HPDE6-E6E7 (cell line): Measurements from ENCODE around the gene BCKDHA.

Experiments
- DNase-seq: peaks from one replicate; pipeline ENCODE4 v3.0.0; 2011; ENCODE audit warnings: missing footprints; ENCODE audit errors: extremely low spot score

BCKDHA gene

GRCh38 chr19:41397086-41398049, at the start of gene BCKDHA, which contains the start of gene EXOSC5:
Gene BCKDHA, plus strand, starts transcription at chr19:41397818. Its CDS starts 10 bp downstream, at chr19:41397828.
Gene EXOSC5, minus strand, starts transcription at chr19:41397359. Its CDS starts 31 bp downstream, at chr19:41397328.
- peak; percentile 95 for DNase-seq

GRCh38 chr19:41350735-41351338, 46.8 kb upstream of the BCKDHA start:
- DNase-seq, result no peak

GRCh38 chr19:41351339-41352245, 46.0 kb upstream of the BCKDHA start:
- peak; percentile 39 for DNase-seq

- no peak for DNase-seq
These were observed 45.4 kb upstream of the BCKDHA start for GRCh38 chr19:41352279-41352608.

DNA sequence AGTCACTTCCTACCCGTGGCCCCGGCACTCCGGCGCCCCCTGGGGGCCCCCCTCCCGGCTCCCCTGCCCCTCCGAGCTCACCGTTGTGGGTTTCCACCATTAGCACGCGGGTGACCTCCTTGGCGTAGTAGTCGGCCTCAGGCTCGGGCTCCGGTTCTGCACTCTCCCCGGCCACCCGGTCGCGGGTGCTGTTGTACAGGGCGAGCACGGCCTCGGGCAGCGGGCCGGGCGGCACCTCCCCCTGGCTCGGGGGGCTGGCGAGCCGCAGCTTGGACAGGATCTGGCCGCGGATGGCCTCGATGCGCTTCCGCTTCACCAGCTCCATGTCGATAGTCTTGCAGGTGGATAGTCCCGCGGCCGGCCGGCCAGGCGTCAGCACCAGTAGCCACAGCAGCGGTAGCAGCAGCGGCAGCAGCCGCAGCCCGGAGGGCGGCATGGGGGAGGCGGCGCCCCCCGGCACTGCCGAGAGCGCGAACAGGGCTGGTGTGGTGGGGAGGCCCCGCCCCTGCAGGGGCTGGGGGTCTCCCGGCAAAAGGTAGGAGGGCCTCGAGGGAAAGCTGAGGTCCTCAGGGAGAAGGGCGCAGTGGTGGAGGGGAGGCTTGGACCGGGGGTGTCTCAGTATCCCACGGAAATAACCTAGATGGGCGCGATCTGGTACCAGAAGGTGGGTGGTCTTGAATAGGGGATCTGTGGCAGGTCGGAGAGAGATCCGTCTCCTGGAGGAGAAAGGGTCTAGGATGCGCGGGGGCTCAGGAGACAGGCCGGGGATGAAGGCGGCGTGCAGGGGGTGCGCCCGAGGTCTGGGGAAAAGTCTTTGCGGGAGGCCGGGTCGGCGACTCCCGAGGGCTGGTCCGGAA, 44.8 kb upstream of the BCKDHA start:
- DNase-seq, result peak; percentile 64

DNA sequence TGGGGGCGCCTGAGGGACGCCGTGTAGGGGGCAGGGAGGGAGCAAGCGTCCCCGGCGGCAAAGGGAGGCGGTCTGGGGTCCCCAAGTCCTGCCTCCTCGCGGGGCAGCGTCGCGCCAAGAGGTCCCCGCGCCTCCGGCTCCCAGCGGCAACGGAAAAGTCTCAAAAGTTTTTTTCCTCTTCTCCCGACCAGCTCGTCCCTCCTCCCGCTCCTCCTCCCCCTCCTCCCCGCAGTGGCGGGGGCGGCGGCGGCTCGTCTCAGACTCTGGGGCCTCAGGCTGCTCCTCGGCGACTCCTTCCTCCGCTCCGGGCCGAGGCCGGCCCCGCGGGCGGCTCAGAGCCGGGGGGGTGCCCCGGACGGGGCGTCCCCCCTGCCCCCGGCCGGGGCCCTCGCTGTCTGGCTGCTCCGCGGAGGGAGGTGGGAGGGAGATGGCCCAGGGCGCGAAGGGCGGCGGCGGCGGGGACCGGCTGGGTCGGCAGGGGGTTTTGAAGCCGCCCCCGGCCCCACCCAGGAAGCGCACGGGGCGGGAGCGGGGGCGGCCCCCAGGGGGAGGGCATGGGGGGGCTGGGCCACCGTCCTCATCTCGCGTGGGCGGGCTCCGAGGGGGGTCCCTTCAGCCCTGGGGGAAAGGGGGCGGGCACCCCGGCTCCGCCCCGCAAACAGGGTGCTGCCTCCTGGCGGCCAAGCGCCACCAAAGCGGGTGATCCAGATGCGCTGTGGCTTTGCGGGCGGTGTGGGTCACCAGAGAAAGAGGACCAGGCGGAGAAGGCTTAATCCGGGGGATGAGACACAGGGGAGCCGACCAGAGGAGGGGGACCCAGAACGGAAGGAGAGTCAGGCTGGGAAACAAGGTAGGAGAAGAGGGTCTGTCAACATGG, 43.9 kb upstream of the BCKDHA start, which contains the start of gene TGFB1:
TSS of gene TGFB1 (minus strand) at position 457 of the 877 bp plus-strand sequence. CDS start 878 bp downstream, outside the sequence.
- DNase-seq, result peak; percentile 88

DNA sequence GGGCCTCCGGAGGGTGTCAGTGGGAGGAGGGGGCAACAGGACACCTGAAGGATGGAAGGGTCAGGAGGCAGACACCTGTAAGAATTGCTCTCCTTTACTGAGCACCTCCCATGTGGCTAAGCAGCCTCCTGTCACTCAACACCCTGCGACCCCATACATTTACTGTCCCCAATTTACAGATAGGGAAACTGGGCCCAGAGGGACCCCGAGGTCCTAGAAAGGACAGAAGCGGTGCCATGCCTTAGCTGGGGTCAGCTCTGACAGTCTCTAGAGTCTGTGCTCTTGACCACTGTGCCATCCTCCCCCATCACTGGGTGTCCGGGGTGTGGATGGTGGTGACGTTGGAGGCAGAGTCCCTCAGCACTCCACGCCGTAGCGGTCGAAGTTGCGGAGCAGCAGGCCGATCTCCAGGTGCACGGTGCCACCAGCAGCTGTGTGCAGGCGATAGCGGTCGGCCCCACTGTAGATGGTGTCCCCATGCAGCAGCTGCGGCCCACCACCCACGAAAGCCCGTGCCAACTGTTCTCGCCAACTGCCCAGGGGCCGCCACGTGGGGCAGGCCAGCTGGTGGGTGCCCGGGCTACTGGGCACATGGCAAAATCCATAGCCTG, 43.2 kb upstream of the BCKDHA start:
- DNase-seq, result no peak

DNA sequence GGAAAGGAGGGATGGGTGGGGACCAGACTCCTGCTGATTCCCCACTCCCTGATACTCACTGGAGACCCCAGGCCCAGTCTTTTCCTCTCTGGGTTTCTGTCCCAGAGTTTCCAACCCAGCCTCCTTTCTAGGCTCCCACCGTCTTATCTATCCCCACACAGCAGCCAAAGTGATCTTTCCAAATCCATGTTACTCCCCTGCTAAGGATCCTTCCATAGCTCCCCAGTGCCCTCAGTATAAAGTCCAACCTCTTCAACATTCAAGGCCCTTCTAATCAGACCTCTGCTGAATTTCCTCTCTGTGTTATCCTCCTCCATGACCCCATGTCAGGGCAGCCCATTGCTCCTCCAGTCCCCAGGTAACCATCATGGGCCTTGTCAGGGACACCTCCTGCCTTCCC, 42.6 kb upstream of the BCKDHA start:
- no peak for DNase-seq

DNA sequence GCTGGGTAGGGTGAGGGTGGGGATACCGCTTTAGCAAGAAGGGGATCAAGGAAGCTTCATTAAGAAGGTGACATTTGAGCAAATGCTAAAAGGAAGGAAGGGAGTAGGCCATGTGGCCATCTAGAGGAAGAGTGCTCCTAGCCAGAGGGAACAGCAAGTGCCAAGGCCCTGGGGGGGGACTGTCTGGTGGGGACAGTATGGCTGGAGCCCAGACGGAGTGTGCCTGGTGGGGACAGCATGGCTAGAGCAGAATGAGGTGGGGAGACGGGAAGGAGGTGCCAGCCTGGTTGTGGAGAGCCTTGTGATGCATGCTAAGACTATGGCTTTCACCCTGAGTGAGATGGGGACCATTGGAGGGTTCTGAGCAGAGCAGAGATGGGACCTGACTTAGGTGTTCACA, 41.8 kb upstream of the BCKDHA start:
- no peak for DNase-seq

DNA sequence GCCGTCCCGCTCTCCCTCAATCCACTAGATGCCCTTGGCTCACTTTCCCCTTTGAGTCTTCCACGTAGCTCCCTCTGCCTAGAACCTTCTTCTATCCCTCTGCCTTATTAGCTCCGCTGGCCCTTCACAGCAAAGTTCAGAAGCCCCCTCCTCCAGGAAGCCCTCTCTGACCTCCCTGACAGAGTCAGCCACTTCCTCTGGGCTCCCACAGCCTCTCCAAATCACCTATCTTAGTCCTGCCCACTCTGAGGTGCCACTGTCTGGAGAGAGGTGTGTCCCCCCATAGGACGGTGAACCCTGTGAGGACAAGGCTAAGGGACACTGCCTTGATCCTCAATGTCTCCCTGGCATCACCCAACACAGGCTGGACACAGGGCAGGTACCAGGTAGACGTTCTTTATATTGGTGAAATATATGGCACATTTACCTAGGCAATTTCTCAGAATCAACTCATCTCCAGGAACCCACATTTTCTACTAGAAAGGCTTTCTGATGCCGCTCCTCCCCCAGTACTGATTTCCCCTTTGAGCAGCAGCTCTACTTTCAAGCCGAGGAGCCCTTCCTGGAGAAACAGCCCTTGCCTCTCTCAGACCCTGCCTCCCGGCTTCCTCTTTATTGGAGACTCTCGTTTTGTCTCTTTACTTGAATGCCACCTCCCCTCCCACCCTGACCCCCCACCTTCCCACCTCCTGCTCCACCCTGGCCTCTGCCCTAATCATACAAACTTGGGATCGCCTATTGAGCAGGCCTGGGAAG, 40.5 kb upstream of the BCKDHA start:
- DNase-seq, result no peak

DNA sequence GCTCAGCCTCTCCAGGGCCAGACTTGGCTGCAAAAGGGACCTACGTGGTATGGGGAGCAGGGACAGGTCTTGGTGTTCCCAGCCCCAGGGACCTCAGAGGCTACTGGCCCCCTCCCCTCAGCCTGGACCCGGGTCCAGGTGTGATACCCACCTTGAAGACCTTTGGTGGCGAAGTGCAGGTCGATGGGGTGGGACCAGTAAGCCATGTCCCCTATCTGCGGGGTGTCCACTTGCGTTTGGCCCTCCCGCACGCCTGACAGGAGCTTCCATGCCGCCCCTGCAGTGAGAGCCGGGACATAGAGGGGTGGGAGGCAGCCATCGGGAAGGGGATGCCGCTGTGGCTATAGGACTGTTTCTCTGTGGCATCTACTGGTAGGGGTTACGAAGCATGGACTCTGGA, 39.9 kb upstream of the BCKDHA start:
- DNase-seq, result no peak

GRCh38 chr19:41359741-41360140, 37.9 kb upstream of the BCKDHA start:
- no peak for DNase-seq

DNA sequence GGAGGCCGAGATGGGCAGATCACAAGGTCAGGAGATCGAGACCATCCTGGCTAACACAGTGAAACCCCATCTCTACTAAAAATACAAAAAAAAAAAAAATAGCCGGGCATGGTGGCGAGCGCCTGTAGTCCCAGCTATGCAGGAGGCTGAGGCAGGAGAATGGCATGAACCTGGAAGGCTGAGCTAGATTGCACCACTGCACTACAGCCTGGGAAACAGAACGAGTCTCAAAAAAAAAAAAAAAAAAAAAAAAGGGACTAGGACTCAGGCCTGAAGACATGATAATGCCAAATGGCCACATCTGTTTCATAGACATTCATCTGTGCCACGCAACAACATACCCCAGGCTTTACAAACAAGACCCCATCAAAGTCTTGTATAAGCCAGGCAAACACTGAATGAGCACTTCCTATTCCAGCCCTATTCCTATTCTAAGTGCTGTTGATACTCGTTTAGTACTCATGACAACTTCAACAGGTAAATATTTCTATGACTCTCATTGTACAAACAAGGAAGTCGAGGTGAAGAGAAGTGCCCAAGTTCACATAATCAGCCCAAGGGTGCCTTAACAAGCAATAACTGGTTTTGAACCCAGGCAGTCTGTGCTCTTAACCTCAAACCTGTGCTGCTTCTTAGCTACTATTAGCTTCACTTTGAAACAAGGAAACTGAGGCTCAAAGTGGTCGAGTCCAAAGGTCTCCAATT, 35.3 kb upstream of the BCKDHA start:
- no peak for DNase-seq

GRCh38 chr19:41363371-41363752, 34.3 kb upstream of the BCKDHA start:
- DNase-seq, result no peak

GRCh38 chr19:41363753-41364523, 33.7 kb upstream of the BCKDHA start, which contains the start of gene B9D2:
Gene B9D2, minus strand, starts transcription at chr19:41364149. Its CDS starts 630 bp downstream, at chr19:41363519.
- DNase-seq, result peak; percentile 92

DNA sequence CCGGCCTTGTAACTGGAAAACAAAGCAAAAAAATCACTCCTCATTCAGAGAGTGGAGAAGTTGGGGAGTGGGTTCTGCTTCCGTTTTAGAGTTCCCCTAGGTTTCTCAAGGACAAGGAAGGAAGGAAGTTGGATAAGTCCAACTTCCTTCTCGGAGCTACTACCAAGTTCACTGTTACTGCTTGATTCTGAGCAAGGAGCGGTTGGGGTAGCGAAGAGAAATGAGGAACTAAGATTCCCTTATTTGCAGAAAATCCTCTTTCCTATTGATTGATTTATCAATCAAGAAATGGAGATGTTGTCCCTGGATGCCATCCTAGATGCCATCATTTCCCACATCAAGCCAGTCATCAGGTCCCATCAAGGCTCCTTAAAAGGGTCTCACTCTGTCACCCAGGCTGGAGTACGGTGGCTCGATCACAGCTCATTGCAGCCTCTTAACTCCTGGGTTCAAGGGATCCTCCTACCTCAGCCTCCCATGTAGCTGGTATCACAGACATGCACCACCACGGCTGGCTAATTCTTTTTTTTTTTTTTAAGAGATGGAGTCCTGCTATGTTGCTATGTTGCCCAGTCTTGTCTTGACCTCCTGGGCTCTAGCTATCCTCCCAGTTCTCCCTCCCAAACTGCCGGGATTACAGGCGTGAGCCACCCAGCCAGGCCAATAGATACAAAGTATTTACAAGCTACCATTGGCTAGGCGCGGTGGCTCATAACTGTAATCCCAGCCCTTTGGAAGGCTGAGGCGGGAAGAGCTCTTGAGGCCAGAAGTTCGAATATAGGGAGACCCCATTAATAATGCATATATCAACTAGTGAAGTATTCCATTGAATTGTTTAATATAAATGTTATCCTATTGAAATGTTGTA, 32.9 kb upstream of the BCKDHA start:
- no peak for DNase-seq
